ENCODE measurements around the gene TBATA.

Gene TBATA

GRCh38 chr10:70807556-70807955, 22.4 kb upstream of the TBATA start:
- DNase-seq, result no peak

- no peak for DNase-seq
Observed at GRCh38 chr10:70806841-70807240, 21.7 kb upstream of the TBATA start.

- DNase-seq, result no peak
Observed at GRCh38 chr10:70805619-70806215, 20.5 kb upstream of the TBATA start.

- no peak for DNase-seq
Observed at GRCh38 chr10:70804421-70804808, 19.2 kb upstream of the TBATA start.

- DNase-seq, result no peak
Observed at GRCh38 chr10:70803775-70804420, 18.7 kb upstream of the TBATA start.

GRCh38 chr10:70801854-70802253, 16.7 kb upstream of the TBATA start:
- no peak for DNase-seq

- DNase-seq, result no peak
Observed at GRCh38 chr10:70799124-70799523, 13.9 kb upstream of the TBATA start.

GRCh38 chr10:70797840-70798239, 12.7 kb upstream of the TBATA start:
- DNase-seq, result no peak

- no peak for DNase-seq
Observed at GRCh38 chr10:70795613-70796012, 10.4 kb upstream of the TBATA start.

- no peak for DNase-seq
Observed at GRCh38 chr10:70791386-70792039, 6.3 kb upstream of the TBATA start.

GRCh38 chr10:70786799-70787415, 1.7 kb upstream of the TBATA start:
- DNase-seq, result no peak

GRCh38 chr10:70784471-70784870, 706 bp downstream of the TBATA start:
- no peak for DNase-seq

- no peak for DNase-seq
Observed at GRCh38 chr10:70784016-70784415, 1.2 kb downstream of the TBATA start.

- DNase-seq, result no peak
Observed at GRCh38 chr10:70782746-70783680, 2.2 kb downstream of the TBATA start.

- no peak for DNase-seq
Observed at GRCh38 chr10:70782086-70782745, 3.0 kb downstream of the TBATA start.

- DNase-seq, result no peak
Observed at GRCh38 chr10:70781461-70782051, 3.6 kb downstream of the TBATA start.

- no peak for DNase-seq
Observed at GRCh38 chr10:70780772-70781171, 4.4 kb downstream of the TBATA start.

- no peak for DNase-seq
Observed at GRCh38 chr10:70780370-70780760, 4.8 kb downstream of the TBATA start.

- DNase-seq, result no peak
Observed at GRCh38 chr10:70779511-70780369, 5.4 kb downstream of the TBATA start.

- no peak for DNase-seq
Observed at GRCh38 chr10:70779088-70779487, 6.1 kb downstream of the TBATA start.

All from T-helper 2 cell (primary cell).